ENCODE measurements around the gene PLEK2. TPM values are rescaled to one million over a fixed set of nuclear protein-coding genes. Genes with fewer than 3 reads are reported as not detected.

PLEK2 gene
- total RNA-seq, 1 donor from 2014 or later: not detected

DNA sequence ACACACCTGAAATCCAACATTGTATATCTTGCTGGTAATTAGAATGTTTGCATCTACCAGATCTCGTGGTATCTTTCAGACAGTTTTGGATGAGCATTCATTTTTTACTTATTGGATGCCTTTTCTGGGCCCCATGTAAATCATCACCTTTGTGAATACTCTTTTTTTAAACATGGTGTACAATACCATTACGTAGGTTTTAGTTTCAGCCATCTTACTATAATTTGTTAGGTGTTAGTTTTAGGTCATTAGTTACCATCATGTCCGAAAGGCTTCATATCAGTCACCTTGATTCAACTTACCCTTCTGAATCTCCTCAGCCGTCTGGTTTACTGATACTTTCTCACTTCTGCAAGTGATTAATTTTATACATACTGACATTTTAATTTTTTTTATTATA lies 46.5 kb downstream of the PLEK2 start:
- Mint-ChIP-seq H3K27ac (no peak overlapping the region), H3K4me3 (no peak overlapping the region), H3K4me1 (ENCODE audit: unreplicated experiment) (peaks cover 7% of the 10 kb centered on the region), H3K9me3 (no peaks in the 10 kb centered on the region), H3K27me3 (no peaks in the 10 kb centered on the region), H3K36me3 (peaks cover 12% of the 10 kb centered on the region)
- TF ChIP-seq, protein P1, sequence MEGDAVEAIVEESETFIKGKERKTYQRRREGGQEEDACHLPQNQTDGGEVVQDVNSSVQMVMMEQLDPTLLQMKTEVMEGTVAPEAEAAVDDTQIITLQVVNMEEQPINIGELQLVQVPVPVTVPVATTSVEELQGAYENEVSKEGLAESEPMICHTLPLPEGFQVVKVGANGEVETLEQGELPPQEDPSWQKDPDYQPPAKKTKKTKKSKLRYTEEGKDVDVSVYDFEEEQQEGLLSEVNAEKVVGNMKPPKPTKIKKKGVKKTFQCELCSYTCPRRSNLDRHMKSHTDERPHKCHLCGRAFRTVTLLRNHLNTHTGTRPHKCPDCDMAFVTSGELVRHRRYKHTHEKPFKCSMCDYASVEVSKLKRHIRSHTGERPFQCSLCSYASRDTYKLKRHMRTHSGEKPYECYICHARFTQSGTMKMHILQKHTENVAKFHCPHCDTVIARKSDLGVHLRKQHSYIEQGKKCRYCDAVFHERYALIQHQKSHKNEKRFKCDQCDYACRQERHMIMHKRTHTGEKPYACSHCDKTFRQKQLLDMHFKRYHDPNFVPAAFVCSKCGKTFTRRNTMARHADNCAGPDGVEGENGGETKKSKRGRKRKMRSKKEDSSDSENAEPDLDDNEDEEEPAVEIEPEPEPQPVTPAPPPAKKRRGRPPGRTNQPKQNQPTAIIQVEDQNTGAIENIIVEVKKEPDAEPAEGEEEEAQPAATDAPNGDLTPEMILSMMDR (conservative IDR thresholded peaks at IDR 0.05): no peak
- no peak for DNase-seq (ENCODE audit: extremely low spot score, unreplicated experiment)

DNA sequence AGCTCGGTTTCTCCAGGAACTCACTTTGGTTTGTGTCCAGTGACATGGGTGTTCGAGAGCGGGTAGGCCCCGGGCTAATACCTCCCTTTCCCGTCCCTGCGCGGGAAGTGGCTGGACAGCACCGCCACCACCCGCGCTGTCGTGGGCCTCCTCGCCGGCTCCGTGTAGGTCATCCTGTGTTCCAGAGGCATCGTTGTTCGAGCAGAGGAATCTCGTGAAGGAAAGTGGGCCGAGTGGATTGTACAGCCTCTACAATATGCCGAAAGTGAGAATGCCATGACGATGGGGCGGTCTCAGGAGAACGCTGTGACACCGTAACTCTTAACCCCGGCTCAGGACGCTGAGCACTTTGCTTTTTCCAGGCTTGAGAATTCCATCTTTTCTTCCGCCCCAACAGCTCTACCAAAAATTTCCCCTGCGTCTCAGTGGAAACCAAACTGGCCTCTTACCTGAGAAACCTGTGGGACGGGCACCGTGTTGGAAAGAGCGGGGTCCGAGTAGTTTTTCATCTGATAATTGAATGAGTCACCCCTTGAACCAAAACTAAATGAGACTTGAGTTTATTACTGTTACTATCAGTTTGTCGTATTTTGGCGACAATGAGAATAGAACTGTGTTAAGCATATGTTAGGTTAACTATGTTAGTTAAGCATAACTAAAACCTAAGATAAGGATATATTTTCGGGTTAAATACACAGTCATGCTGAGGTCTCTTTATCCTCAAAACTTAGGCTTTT lies 51.3 kb downstream of the PLEK2 start:
- DNase-seq (ENCODE audit: extremely low spot score, unreplicated experiment): no peak
- Mint-ChIP-seq H3K27ac (peak overlapping the region; percentile 98), H3K9me3 (no peaks in the 10 kb centered on the region), H3K27me3 (no peaks in the 10 kb centered on the region), H3K36me3 (peaks cover 4% of the 10 kb centered on the region), H3K4me1 (ENCODE audit: unreplicated experiment) (peaks cover 28% of the 10 kb centered on the region), H3K4me3 (peak overlapping the region; percentile 99)
- TF ChIP-seq, protein P1 (conservative IDR thresholded peaks at IDR 0.05): no peak

DNA sequence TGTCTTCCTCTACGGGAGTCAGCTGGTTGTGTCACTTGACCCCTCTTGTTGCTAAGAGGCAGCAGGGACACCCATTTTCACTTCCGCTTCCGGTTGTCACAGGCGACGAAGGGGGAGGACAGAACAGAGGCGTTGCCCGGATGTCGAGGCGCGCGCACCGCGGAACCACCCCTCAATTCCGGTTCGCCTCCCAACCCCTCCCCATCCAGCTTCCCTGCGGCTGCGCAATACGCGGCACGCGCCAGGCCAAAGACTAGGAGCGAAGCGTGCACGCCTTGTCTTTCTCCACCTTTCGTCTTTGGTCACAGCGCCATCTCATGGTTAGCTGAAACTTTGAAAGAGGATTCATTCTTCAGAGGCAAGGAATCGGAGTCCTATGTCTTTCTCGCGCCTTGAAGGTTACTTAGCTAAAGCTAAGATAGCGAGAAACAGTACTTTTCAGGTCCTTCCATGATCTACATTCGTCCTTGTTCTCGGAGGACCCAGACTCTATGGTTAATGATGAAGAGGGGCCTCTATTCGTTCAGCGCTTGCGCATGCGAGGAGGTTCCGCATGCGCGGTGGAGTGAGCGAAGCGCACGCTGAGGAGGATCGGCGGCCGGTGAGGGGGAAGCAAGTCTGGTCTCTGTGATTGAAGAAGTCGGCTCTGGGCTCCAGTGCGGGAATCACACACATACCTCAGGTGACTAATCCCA lies 52.0 kb downstream of the PLEK2 start, which contains the start of the genes ATP6V1D and EIF2S1:
Gene ATP6V1D, minus strand, starts transcription at position 30 of the 695 bp plus-strand sequence. CDS start 106 bp downstream, outside the sequence.
Gene EIF2S1, plus strand, starts transcription at position 554 of the 695 bp plus-strand sequence. CDS start 4,440 bp downstream, outside the sequence.
- Mint-ChIP-seq H3K36me3 (peaks cover 4% of the 10 kb centered on the region), H3K27ac (peak within 1 kb of the TSS; percentile 98), H3K4me1 (ENCODE audit: unreplicated experiment) (peaks cover 35% of the 10 kb centered on the region), H3K9me3 (no peaks in the 10 kb centered on the region), H3K27me3 (no peaks in the 10 kb centered on the region), H3K4me3 (peak within 1 kb of the TSS; percentile 99)
- peak; percentile 100 for DNase-seq (ENCODE audit: extremely low spot score, unreplicated experiment)
- TF ChIP-seq, protein P1 (conservative IDR thresholded peaks at IDR 0.05): peak; percentile 100

GRCh38 chr14:67358924-67359774 lies 52.8 kb downstream of the PLEK2 start:
- Mint-ChIP-seq H3K9me3 (no peaks in the 10 kb centered on the region), H3K36me3 (no peaks in the 10 kb centered on the region), H3K27ac (peak overlapping the region; percentile 98), H3K4me3 (peak overlapping the region; percentile 99), H3K27me3 (no peaks in the 10 kb centered on the region), H3K4me1 (ENCODE audit: unreplicated experiment) (peaks cover 35% of the 10 kb centered on the region)
- no peak for DNase-seq (ENCODE audit: extremely low spot score, unreplicated experiment)
- TF ChIP-seq, protein P1 (conservative IDR thresholded peaks at IDR 0.05): no peak

GRCh38 chr14:67357969-67358354 lies 54.0 kb downstream of the PLEK2 start:
- H3K27ac Mint-ChIP-seq: peak overlapping the region; percentile 98

More at GRCh38 chr14:67357969-67358354, 54.0 kb downstream of the PLEK2 start:
- no peak for DNase-seq (ENCODE audit: extremely low spot score, unreplicated experiment)
- Mint-ChIP-seq H3K4me1 (ENCODE audit: unreplicated experiment) (peaks cover 35% of the 10 kb centered on the region), H3K9me3 (no peaks in the 10 kb centered on the region), H3K36me3 (no peaks in the 10 kb centered on the region), H3K4me3 (peak overlapping the region; percentile 99), H3K27me3 (no peaks in the 10 kb centered on the region)
- TF ChIP-seq, protein P1 (conservative IDR thresholded peaks at IDR 0.05): no peak
